Measurements from ENCODE around the gene FAM234A. TPM values are rescaled to one million over a fixed set of nuclear protein-coding genes. Genes with fewer than 3 reads are reported as not detected.

FAM234A gene
- total and polyA plus RNA-seq, 4 donors: 24.1 to 39.7 (median 27.8) TPM

GRCh38 chr16:282491-282890, 47.9 kb downstream of the FAM234A start:
- H3K9ac ChIP-seq (ENCODE audit: low read depth in 1 of 2, low read length in 2 of 2): no peak overlapping the region
- no peak overlapping the region for H3K4me3 ChIP-seq (ENCODE audit: low read depth in 1 of 3, low read length in 3 of 3)
- DNase-seq (ENCODE audit: low spot score): no peak
- H3K9me3 ChIP-seq (ENCODE audit: control insufficient read depth in 4 of 4, low read length in 3 of 4): no peaks in the 10 kb centered on the region
- WGBS: 80% methylated on average over 22 of the region's 22 CpGs
- H3K27me3 ChIP-seq (ENCODE audit: control insufficient read depth in 4 of 4, insufficient read depth in 4 of 4, low read length in 3 of 4): peaks cover 0 to 11% (median 0%) of the 10 kb centered on the region in 4 donors
- TF ChIP-seq ATF3 (IDR thresholded peaks at IDR 0.05) (no peak), HNF4A (conservative IDR thresholded peaks at IDR 0.05) (no peak), MAX (IDR thresholded peaks at IDR 0.05) (no peak), SP1 (IDR thresholded peaks at IDR 0.05) (no peak), FOXA1 (IDR thresholded peaks at IDR 0.05) (no peak), EGR1 (IDR thresholded peaks at IDR 0.05; ENCODE audit: low read depth in 2 of 2) (no peak), YY1 (IDR thresholded peaks at IDR 0.05) (no peak), NR2F2 (IDR thresholded peaks at IDR 0.05) (no peak), CTCF (IDR thresholded peaks at IDR 0.05; ENCODE audit: low read depth, low read length, missing input control) (no peak), TAF1 (conservative IDR thresholded peaks at IDR 0.05) (no peak), RAD21 (IDR thresholded peaks at IDR 0.05) (no peak), HNF4G (IDR thresholded peaks at IDR 0.05) (no peak), FOXA2 (IDR thresholded peaks at IDR 0.05) (no peak), REST (IDR thresholded peaks at IDR 0.05) (no peak), ZBTB33 (IDR thresholded peaks at IDR 0.05) (no peak), GABPA (IDR thresholded peaks at IDR 0.05 in 1 of 2, conservative IDR thresholded peaks at IDR 0.05 in 1 of 2) (no peak), RXRA (IDR thresholded peaks at IDR 0.05) (no peak), JUND (IDR thresholded peaks at IDR 0.05) (no peak)
- peaks cover 0 to 4% (median 2%) of the 10 kb centered on the region in 4 donors for H3K36me3 ChIP-seq (ENCODE audit: control insufficient read depth in 4 of 4, insufficient read depth in 3 of 4, low read depth in 1 of 4, low read length in 3 of 4)
- H3K27ac ChIP-seq (ENCODE audit: low read depth in 1 of 2, low read length in 2 of 2): no peak overlapping the region
- H3K4me1 ChIP-seq (ENCODE audit: control insufficient read depth in 4 of 4, insufficient read depth in 4 of 4, low read length in 3 of 4): peaks cover 0 to 9% (median 3%) of the 10 kb centered on the region in 4 donors

All from liver (tissue), 9 donors.